AG20443 (cell line): Measurements from ENCODE around the gene CDKL5.
A peak's percentile ranks its signal among the peaks of the same experiment; 100 is the strongest.
"Not testable (repeated sequence)": the region's sequence is repeated elsewhere in the genome, so short reads cannot be mapped to it uniquely, and the experiment has no call there.

Experiments
- DNase-seq: peaks from one replicate; pipeline ENCODE4 v3.0.0; 2012; ENCODE audit warnings: low spot score, mixed read lengths

CDKL5 gene

GRCh38 chrX:18575744-18576143, 150.3 kb downstream of the CDKL5 start:
- no peak for DNase-seq

- DNase-seq = no peak
These were observed 152.0 kb downstream of the CDKL5 start for GRCh38 chrX:18577400-18577799.

- no peak for DNase-seq
These were observed 153.1 kb downstream of the CDKL5 start for GRCh38 chrX:18578546-18578945.

GRCh38 chrX:18579495-18579894, 154.1 kb downstream of the CDKL5 start:
- DNase-seq = no peak

GRCh38 chrX:18582910-18583493, 157.6 kb downstream of the CDKL5 start:
- peak; percentile 2 for DNase-seq

- not testable (repeated sequence) for DNase-seq
These were observed 163.9 kb downstream of the CDKL5 start for GRCh38 chrX:18589292-18589691.

- DNase-seq = no peak
These were observed 166.4 kb downstream of the CDKL5 start for GRCh38 chrX:18591834-18592233.

GRCh38 chrX:18594079-18594478, 168.7 kb downstream of the CDKL5 start:
- no peak for DNase-seq

- DNase-seq = no peak
These were observed 170.7 kb downstream of the CDKL5 start for GRCh38 chrX:18596096-18596495.

GRCh38 chrX:18598413-18598812, 173.0 kb downstream of the CDKL5 start:
- DNase-seq = no peak

- no peak for DNase-seq
These were observed 182.6 kb downstream of the CDKL5 start for GRCh38 chrX:18607966-18608365.

GRCh38 chrX:18613930-18614639, 188.7 kb downstream of the CDKL5 start:
- no peak for DNase-seq

GRCh38 chrX:18616688-18617406, 191.4 kb downstream of the CDKL5 start:
- DNase-seq = no peak

GRCh38 chrX:18617407-18617750, 192.0 kb downstream of the CDKL5 start:
- DNase-seq = peak; percentile 32

- no peak for DNase-seq
These were observed 193.9 kb downstream of the CDKL5 start for GRCh38 chrX:18619288-18619687.

GRCh38 chrX:18620349-18620748, 194.9 kb downstream of the CDKL5 start:
- no peak for DNase-seq

- no peak for DNase-seq
These were observed 199.2 kb downstream of the CDKL5 start for GRCh38 chrX:18624599-18624998.

GRCh38 chrX:18630934-18631333, 205.5 kb downstream of the CDKL5 start:
- DNase-seq = no peak

GRCh38 chrX:18638398-18638797, 213.0 kb downstream of the CDKL5 start:
- no peak for DNase-seq

GRCh38 chrX:18639280-18639679, 213.9 kb downstream of the CDKL5 start:
- no peak for DNase-seq

GRCh38 chrX:18640686-18641085, 215.3 kb downstream of the CDKL5 start:
- DNase-seq = peak; percentile 8

- DNase-seq = no peak
These were observed 217.8 kb downstream of the CDKL5 start for GRCh38 chrX:18643243-18643642.

GRCh38 chrX:18643853-18644252, 218.4 kb downstream of the CDKL5 start:
- DNase-seq = no peak
